ENCODE data around the gene DLG2.

The DLG2 gene

DNA sequence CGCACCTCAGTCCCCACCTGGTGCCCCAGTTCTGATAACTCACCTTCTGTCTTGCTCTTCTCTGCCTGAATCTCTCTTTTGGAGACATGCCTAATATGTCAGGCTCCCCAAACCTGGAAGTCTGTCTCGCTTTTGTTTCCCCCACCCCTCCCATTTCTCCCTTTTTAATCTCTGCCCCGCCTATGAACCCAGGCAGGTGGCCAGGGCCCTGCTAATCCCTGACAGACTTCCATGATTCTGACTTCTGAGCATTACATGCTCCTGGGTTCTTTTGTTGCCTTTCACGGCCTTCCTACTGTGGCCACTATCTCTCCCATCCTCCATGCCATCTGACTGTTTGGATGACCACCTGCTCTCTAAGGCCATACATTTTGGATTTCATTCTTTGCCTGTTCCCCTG is 1220.1 kb downstream of the DLG2 start:
- no peaks in the 10 kb centered on the region for H4K20me1 ChIP-seq (ENCODE audit: insufficient read depth, low read length)
- TF ChIP-seq EZH2 (IDR thresholded peaks at IDR 0.05; ENCODE audit: borderline replicate concordance, low read length), result no peak
- no peaks in the 10 kb centered on the region for H3K4me1 ChIP-seq (ENCODE audit: insufficient read depth, low read length, severe bottlenecking)
- H3K27me3 ChIP-seq (ENCODE audit: insufficient read depth, low read length), result no peaks in the 10 kb centered on the region
- no peak overlapping the region for H3K4me2 ChIP-seq (ENCODE audit: low read length)
- no peak overlapping the region for H3K27ac ChIP-seq (ENCODE audit: low read depth, low read length, poor library complexity, severe bottlenecking)
- H3K9me3 ChIP-seq (ENCODE audit: low read length), result no peaks in the 10 kb centered on the region
- no peak overlapping the region for H2AFZ ChIP-seq (ENCODE audit: low read length)
- H3K4me3 ChIP-seq (ENCODE audit: low read depth, low read length, poor library complexity, severe bottlenecking), result no peak overlapping the region
- H3K9me2 ChIP-seq (ENCODE audit: low read depth, low read length), result no peaks in the 10 kb centered on the region
- H3F3A ChIP-seq (ENCODE audit: insufficient read depth, low read length), result no peaks in the 10 kb centered on the region
- no peak overlapping the region for H3K9ac ChIP-seq (ENCODE audit: low read length)
- no peaks in the 10 kb centered on the region for H3K36me3 ChIP-seq (ENCODE audit: insufficient read depth, low read length)
- H3K79me2 ChIP-seq (ENCODE audit: insufficient read depth, low read length), result no peaks in the 10 kb centered on the region

DNA sequence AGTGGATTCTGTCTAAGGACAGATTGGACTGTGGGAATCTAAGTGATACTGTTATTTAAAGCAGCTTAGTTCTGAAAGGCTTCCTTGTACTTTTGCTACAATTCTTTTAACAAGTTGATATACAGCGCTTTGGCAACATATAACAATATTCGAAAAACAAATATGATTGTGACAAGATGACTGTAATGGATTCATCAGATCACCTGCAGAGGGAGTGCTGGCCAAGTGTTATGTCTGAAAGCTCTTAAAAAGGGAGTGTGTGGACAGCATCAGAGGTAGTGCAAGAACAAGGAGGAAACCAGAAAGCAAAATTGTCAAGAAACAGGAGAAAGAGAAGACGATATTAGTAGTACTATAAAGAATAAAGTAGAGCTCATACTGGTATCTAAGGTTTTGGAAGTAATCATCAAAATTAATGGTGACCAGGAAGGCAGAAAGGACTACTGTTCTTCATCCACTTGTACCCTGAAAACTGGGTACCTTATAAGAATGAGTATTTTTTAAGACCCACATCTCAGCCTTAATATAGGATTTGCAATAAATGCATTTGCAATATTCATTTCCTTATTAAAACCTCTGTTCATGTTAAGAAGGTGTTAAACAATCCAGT is 1229.0 kb downstream of the DLG2 start:
- no peak overlapping the region for H3K4me2 ChIP-seq (ENCODE audit: low read length)
- H3K36me3 ChIP-seq (ENCODE audit: insufficient read depth, low read length), result no peaks in the 10 kb centered on the region
- no peak overlapping the region for H2AFZ ChIP-seq (ENCODE audit: low read length)
- H3K4me1 ChIP-seq (ENCODE audit: insufficient read depth, low read length, severe bottlenecking), result no peaks in the 10 kb centered on the region
- TF ChIP-seq EZH2 (IDR thresholded peaks at IDR 0.05; ENCODE audit: borderline replicate concordance, low read length), result no peak
- TF ChIP-seq, protein P1, sequence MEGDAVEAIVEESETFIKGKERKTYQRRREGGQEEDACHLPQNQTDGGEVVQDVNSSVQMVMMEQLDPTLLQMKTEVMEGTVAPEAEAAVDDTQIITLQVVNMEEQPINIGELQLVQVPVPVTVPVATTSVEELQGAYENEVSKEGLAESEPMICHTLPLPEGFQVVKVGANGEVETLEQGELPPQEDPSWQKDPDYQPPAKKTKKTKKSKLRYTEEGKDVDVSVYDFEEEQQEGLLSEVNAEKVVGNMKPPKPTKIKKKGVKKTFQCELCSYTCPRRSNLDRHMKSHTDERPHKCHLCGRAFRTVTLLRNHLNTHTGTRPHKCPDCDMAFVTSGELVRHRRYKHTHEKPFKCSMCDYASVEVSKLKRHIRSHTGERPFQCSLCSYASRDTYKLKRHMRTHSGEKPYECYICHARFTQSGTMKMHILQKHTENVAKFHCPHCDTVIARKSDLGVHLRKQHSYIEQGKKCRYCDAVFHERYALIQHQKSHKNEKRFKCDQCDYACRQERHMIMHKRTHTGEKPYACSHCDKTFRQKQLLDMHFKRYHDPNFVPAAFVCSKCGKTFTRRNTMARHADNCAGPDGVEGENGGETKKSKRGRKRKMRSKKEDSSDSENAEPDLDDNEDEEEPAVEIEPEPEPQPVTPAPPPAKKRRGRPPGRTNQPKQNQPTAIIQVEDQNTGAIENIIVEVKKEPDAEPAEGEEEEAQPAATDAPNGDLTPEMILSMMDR (IDR thresholded peaks at IDR 0.05; ENCODE audit: low read length), result peak; percentile 58
- no peaks in the 10 kb centered on the region for H3K27me3 ChIP-seq (ENCODE audit: insufficient read depth, low read length)
- no peak overlapping the region for H3K9ac ChIP-seq (ENCODE audit: low read length)
- H4K20me1 ChIP-seq (ENCODE audit: insufficient read depth, low read length), result no peaks in the 10 kb centered on the region
- no peak overlapping the region for H3K4me3 ChIP-seq (ENCODE audit: low read depth, low read length, poor library complexity, severe bottlenecking)
- no peaks in the 10 kb centered on the region for H3K79me2 ChIP-seq (ENCODE audit: insufficient read depth, low read length)
- no peaks in the 10 kb centered on the region for H3F3A ChIP-seq (ENCODE audit: insufficient read depth, low read length)
- no peaks in the 10 kb centered on the region for H3K9me2 ChIP-seq (ENCODE audit: low read depth, low read length)
- H3K9me3 ChIP-seq (ENCODE audit: low read length), result no peaks in the 10 kb centered on the region
- H3K27ac ChIP-seq (ENCODE audit: low read depth, low read length, poor library complexity, severe bottlenecking), result no peak overlapping the region

DNA sequence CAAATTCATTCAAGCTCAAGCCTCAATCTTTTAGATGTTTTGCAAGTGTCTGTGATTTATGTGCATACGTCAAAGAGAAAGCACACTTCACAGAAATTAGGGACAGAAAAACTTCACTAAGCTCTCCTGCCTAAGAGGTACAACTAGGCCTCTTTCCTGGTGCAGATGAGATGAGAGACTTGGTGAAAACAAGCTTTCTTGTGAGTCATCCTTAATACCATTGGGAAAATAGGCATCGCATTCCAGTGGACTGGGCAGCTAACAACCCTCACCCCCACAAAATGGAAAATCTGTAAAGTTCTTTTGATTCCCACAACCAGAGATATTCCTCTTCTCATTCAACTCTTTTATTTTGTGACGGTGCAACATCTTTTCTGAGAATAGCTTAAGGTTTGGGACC is 1230.6 kb downstream of the DLG2 start:
- H3K36me3 ChIP-seq (ENCODE audit: insufficient read depth, low read length), result no peaks in the 10 kb centered on the region
- no peaks in the 10 kb centered on the region for H3K4me1 ChIP-seq (ENCODE audit: insufficient read depth, low read length, severe bottlenecking)
- H3K9me3 ChIP-seq (ENCODE audit: low read length), result no peaks in the 10 kb centered on the region
- no peaks in the 10 kb centered on the region for H3K79me2 ChIP-seq (ENCODE audit: insufficient read depth, low read length)
- H3K27me3 ChIP-seq (ENCODE audit: insufficient read depth, low read length), result no peaks in the 10 kb centered on the region
- H3K4me3 ChIP-seq (ENCODE audit: low read depth, low read length, poor library complexity, severe bottlenecking), result no peak overlapping the region
- H3F3A ChIP-seq (ENCODE audit: insufficient read depth, low read length), result no peaks in the 10 kb centered on the region
- H3K4me2 ChIP-seq (ENCODE audit: low read length), result no peak overlapping the region
- TF ChIP-seq EZH2 (IDR thresholded peaks at IDR 0.05; ENCODE audit: borderline replicate concordance, low read length), result no peak
- TF ChIP-seq, protein P1 (IDR thresholded peaks at IDR 0.05; ENCODE audit: low read length), result no peak
- H4K20me1 ChIP-seq (ENCODE audit: insufficient read depth, low read length), result no peaks in the 10 kb centered on the region
- no peak overlapping the region for H3K27ac ChIP-seq (ENCODE audit: low read depth, low read length, poor library complexity, severe bottlenecking)
- no peak overlapping the region for H2AFZ ChIP-seq (ENCODE audit: low read length)
- H3K9me2 ChIP-seq (ENCODE audit: low read depth, low read length), result no peaks in the 10 kb centered on the region
- H3K9ac ChIP-seq (ENCODE audit: low read length), result no peak overlapping the region

DNA sequence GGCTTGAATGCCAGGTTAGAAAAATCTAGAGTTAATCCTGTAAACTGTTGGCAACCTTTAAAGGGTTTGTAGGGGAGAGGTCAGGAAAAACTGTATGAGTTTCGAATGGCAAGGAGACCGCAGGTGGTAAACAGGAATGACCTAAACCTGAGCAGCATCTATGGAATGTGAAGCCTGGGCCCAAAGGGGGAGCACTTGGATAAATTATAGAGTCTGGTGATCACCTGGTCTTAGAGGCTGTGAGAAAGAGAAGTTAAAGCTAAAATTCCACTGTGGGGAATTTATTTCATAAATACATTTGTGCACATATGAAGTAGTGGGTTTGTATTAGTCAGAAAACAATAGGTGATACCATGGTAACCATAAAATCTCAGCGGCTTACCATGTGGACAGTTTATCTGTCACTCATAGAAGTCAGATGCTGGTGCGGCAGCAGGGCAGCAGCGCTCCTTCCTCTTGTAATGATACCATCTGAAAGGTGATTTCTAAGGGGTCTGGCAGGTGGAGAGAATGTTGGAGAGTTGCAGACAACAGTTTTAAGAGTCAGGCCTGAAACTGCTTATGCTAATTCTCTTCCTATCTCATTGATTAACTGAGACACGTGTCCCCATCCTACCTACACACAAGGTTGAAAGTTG is 1236.6 kb downstream of the DLG2 start:
- H4K20me1 ChIP-seq (ENCODE audit: insufficient read depth, low read length), result no peaks in the 10 kb centered on the region
- H3K9me2 ChIP-seq (ENCODE audit: low read depth, low read length), result no peaks in the 10 kb centered on the region
- no peaks in the 10 kb centered on the region for H3K27me3 ChIP-seq (ENCODE audit: insufficient read depth, low read length)
- H3K79me2 ChIP-seq (ENCODE audit: insufficient read depth, low read length), result no peaks in the 10 kb centered on the region
- H3K4me2 ChIP-seq (ENCODE audit: low read length), result no peak overlapping the region
- H3K4me3 ChIP-seq (ENCODE audit: low read depth, low read length, poor library complexity, severe bottlenecking), result no peak overlapping the region
- TF ChIP-seq EZH2 (IDR thresholded peaks at IDR 0.05; ENCODE audit: borderline replicate concordance, low read length), result no peak
- TF ChIP-seq, protein P1 (IDR thresholded peaks at IDR 0.05; ENCODE audit: low read length), result peak; percentile 10; the same call in 1 of the 2 replicates
- no peaks in the 10 kb centered on the region for H3K9me3 ChIP-seq (ENCODE audit: low read length)
- H3K4me1 ChIP-seq (ENCODE audit: insufficient read depth, low read length, severe bottlenecking), result no peaks in the 10 kb centered on the region
- no peaks in the 10 kb centered on the region for H3F3A ChIP-seq (ENCODE audit: insufficient read depth, low read length)
- no peak overlapping the region for H3K9ac ChIP-seq (ENCODE audit: low read length)
- H2AFZ ChIP-seq (ENCODE audit: low read length), result no peak overlapping the region
- H3K27ac ChIP-seq (ENCODE audit: low read depth, low read length, poor library complexity, severe bottlenecking), result no peak overlapping the region
- no peaks in the 10 kb centered on the region for H3K36me3 ChIP-seq (ENCODE audit: insufficient read depth, low read length)

Data from OCI-LY1 (cell line).